Measurements from ENCODE around the gene COL4A6.
"Not testable (repeated sequence)": the region's sequence is repeated elsewhere in the genome, so short reads cannot be mapped to it uniquely, and the experiment has no call there.

The COL4A6 gene

GRCh38 chrX:108438110-108438623 lies at the start of gene COL4A6:
TSS of gene COL4A6 (minus strand) at chrX:108438422. CDS start at chrX:108438196, 226 bp downstream.
- peaks cover 34% of the 10 kb centered on the region for H3K27me3 ChIP-seq (replicated peaks; ENCODE audit: control insufficient read depth, insufficient read depth, low read length)
- H3K4me1 ChIP-seq (ENCODE audit: control insufficient read depth, insufficient read depth, low read length), result no peaks in the 10 kb centered on the region
- H3K9me3 ChIP-seq (ENCODE audit: control insufficient read depth, low read length), result no peaks in the 10 kb centered on the region
- H3K4me3 ChIP-seq (ENCODE audit: low read length), result peak within 1 kb of the TSS; percentile 83
- no peaks in the 10 kb centered on the region for H3K36me3 ChIP-seq (ENCODE audit: control insufficient read depth, insufficient read depth, low read length, severe bottlenecking)
- H3K9ac ChIP-seq (ENCODE audit: low read length), result no peak within 1 kb of the TSS
- peak; percentile 18 for DNase-seq (ENCODE audit: low read depth)

- no peak for DNase-seq (ENCODE audit: low read depth)
- H3K9me3 ChIP-seq (ENCODE audit: control insufficient read depth, low read length), result peaks cover 40% of the 10 kb centered on the region
- H3K27me3 ChIP-seq (replicated peaks; ENCODE audit: control insufficient read depth, insufficient read depth, low read length), result peaks cover 5% of the 10 kb centered on the region
- H3K4me1 ChIP-seq (ENCODE audit: control insufficient read depth, insufficient read depth, low read length), result no peaks in the 10 kb centered on the region
- H3K36me3 ChIP-seq (ENCODE audit: control insufficient read depth, insufficient read depth, low read length, severe bottlenecking), result no peaks in the 10 kb centered on the region
- H3K4me3 ChIP-seq (ENCODE audit: low read length), result no peak overlapping the region
- no peak overlapping the region for H3K9ac ChIP-seq (ENCODE audit: low read length)
Observed at GRCh38 chrX:108485960-108486359, 47.7 kb upstream of the COL4A6 start.

- no peaks in the 10 kb centered on the region for H3K36me3 ChIP-seq (ENCODE audit: control insufficient read depth, insufficient read depth, low read length, severe bottlenecking)
- H3K9me3 ChIP-seq (ENCODE audit: control insufficient read depth, low read length), result peaks cover 46% of the 10 kb centered on the region
Observed at GRCh38 chrX:108484251-108484650, 46.0 kb upstream of the COL4A6 start.

GRCh38 chrX:108481528-108481927 lies 43.3 kb upstream of the COL4A6 start:
- not testable (repeated sequence) for H3K27me3 ChIP-seq (replicated peaks; ENCODE audit: control insufficient read depth, insufficient read depth, low read length); H3K4me1 ChIP-seq (ENCODE audit: control insufficient read depth, insufficient read depth, low read length); H3K9ac ChIP-seq (ENCODE audit: low read length); H3K36me3 ChIP-seq (ENCODE audit: control insufficient read depth, insufficient read depth, low read length, severe bottlenecking); DNase-seq (ENCODE audit: low read depth); H3K4me3 ChIP-seq (ENCODE audit: low read length)
- peaks cover 47% of the 10 kb centered on the region for H3K9me3 ChIP-seq (ENCODE audit: control insufficient read depth, low read length)

More at GRCh38 chrX:108484251-108484650, 46.0 kb upstream of the COL4A6 start:
- no peak for DNase-seq (ENCODE audit: low read depth)
- no peak overlapping the region for H3K9ac ChIP-seq (ENCODE audit: low read length)
- H3K4me3 ChIP-seq (ENCODE audit: low read length), result no peak overlapping the region
- H3K4me1 ChIP-seq (ENCODE audit: control insufficient read depth, insufficient read depth, low read length), result no peaks in the 10 kb centered on the region
- no peaks in the 10 kb centered on the region for H3K27me3 ChIP-seq (replicated peaks; ENCODE audit: control insufficient read depth, insufficient read depth, low read length)

GRCh38 chrX:108473979-108474378 lies 35.8 kb upstream of the COL4A6 start:
- Histone ChIP-seq H3K27me3 (replicated peaks; ENCODE audit: control insufficient read depth, insufficient read depth, low read length) (no peaks in the 10 kb centered on the region), H3K4me3 (ENCODE audit: low read length) (no peak overlapping the region), H3K4me1 (ENCODE audit: control insufficient read depth, insufficient read depth, low read length) (no peaks in the 10 kb centered on the region), H3K9ac (ENCODE audit: low read length) (no peak overlapping the region), H3K9me3 (ENCODE audit: control insufficient read depth, low read length) (peaks cover 36% of the 10 kb centered on the region), H3K36me3 (ENCODE audit: control insufficient read depth, insufficient read depth, low read length, severe bottlenecking) (no peaks in the 10 kb centered on the region)
- no peak for DNase-seq (ENCODE audit: low read depth)

GRCh38 chrX:108468486-108468885 lies 30.3 kb upstream of the COL4A6 start:
- Histone ChIP-seq H3K36me3 (ENCODE audit: control insufficient read depth, insufficient read depth, low read length, severe bottlenecking) (no peaks in the 10 kb centered on the region), H3K4me1 (ENCODE audit: control insufficient read depth, insufficient read depth, low read length) (no peaks in the 10 kb centered on the region), H3K9ac (ENCODE audit: low read length) (no peak overlapping the region), H3K9me3 (ENCODE audit: control insufficient read depth, low read length) (peaks cover 25% of the 10 kb centered on the region), H3K4me3 (ENCODE audit: low read length) (no peak overlapping the region), H3K27me3 (replicated peaks; ENCODE audit: control insufficient read depth, insufficient read depth, low read length) (no peaks in the 10 kb centered on the region)
- peak; percentile 72 for DNase-seq (ENCODE audit: low read depth)

- Histone ChIP-seq H3K9ac (ENCODE audit: low read length) (no peak overlapping the region), H3K4me3 (ENCODE audit: low read length) (no peak overlapping the region), H3K36me3 (ENCODE audit: control insufficient read depth, insufficient read depth, low read length, severe bottlenecking) (no peaks in the 10 kb centered on the region), H3K27me3 (replicated peaks; ENCODE audit: control insufficient read depth, insufficient read depth, low read length) (no peaks in the 10 kb centered on the region), H3K9me3 (ENCODE audit: control insufficient read depth, low read length) (no peaks in the 10 kb centered on the region), H3K4me1 (ENCODE audit: control insufficient read depth, insufficient read depth, low read length) (no peaks in the 10 kb centered on the region)
- DNase-seq (ENCODE audit: low read depth), result peak; percentile 64
Observed at GRCh38 chrX:108464604-108465003, 26.4 kb upstream of the COL4A6 start.

- no peak for DNase-seq (ENCODE audit: low read depth)
- peaks cover 4% of the 10 kb centered on the region for H3K27me3 ChIP-seq (replicated peaks; ENCODE audit: control insufficient read depth, insufficient read depth, low read length)
- peaks cover 11% of the 10 kb centered on the region for H3K9me3 ChIP-seq (ENCODE audit: control insufficient read depth, low read length)
- H3K4me1 ChIP-seq (ENCODE audit: control insufficient read depth, insufficient read depth, low read length), result no peaks in the 10 kb centered on the region
- H3K36me3 ChIP-seq (ENCODE audit: control insufficient read depth, insufficient read depth, low read length, severe bottlenecking), result no peaks in the 10 kb centered on the region
- H3K9ac ChIP-seq (ENCODE audit: low read length), result no peak overlapping the region
- H3K4me3 ChIP-seq (ENCODE audit: low read length), result no peak overlapping the region
Observed at GRCh38 chrX:108456971-108457477, 18.8 kb upstream of the COL4A6 start.

GRCh38 chrX:108453841-108454240 lies 15.6 kb upstream of the COL4A6 start:
- Histone ChIP-seq H3K36me3 (ENCODE audit: control insufficient read depth, insufficient read depth, low read length, severe bottlenecking) (no peaks in the 10 kb centered on the region), H3K9me3 (ENCODE audit: control insufficient read depth, low read length) (peaks cover 11% of the 10 kb centered on the region), H3K9ac (ENCODE audit: low read length) (no peak overlapping the region), H3K4me3 (ENCODE audit: low read length) (no peak overlapping the region), H3K27me3 (replicated peaks; ENCODE audit: control insufficient read depth, insufficient read depth, low read length) (peaks cover 4% of the 10 kb centered on the region), H3K4me1 (ENCODE audit: control insufficient read depth, insufficient read depth, low read length) (no peaks in the 10 kb centered on the region)
- DNase-seq (ENCODE audit: low read depth), result no peak

- no peaks in the 10 kb centered on the region for H3K4me1 ChIP-seq (ENCODE audit: control insufficient read depth, insufficient read depth, low read length)
- H3K9ac ChIP-seq (ENCODE audit: low read length), result no peak overlapping the region
- no peaks in the 10 kb centered on the region for H3K27me3 ChIP-seq (replicated peaks; ENCODE audit: control insufficient read depth, insufficient read depth, low read length)
- H3K36me3 ChIP-seq (ENCODE audit: control insufficient read depth, insufficient read depth, low read length, severe bottlenecking), result no peaks in the 10 kb centered on the region
- H3K9me3 ChIP-seq (ENCODE audit: control insufficient read depth, low read length), result peaks cover 11% of the 10 kb centered on the region
- peak; percentile 53 for DNase-seq (ENCODE audit: low read depth)
- no peak overlapping the region for H3K4me3 ChIP-seq (ENCODE audit: low read length)
Observed at GRCh38 chrX:108447303-108447702, 9.1 kb upstream of the COL4A6 start.

GRCh38 chrX:108442901-108443464 lies 4.8 kb upstream of the COL4A6 start:
- Histone ChIP-seq H3K9me3 (ENCODE audit: control insufficient read depth, low read length) (peaks cover 11% of the 10 kb centered on the region), H3K27me3 (replicated peaks; ENCODE audit: control insufficient read depth, insufficient read depth, low read length) (peaks cover 15% of the 10 kb centered on the region), H3K4me1 (ENCODE audit: control insufficient read depth, insufficient read depth, low read length) (no peaks in the 10 kb centered on the region), H3K9ac (ENCODE audit: low read length) (no peak overlapping the region), H3K4me3 (ENCODE audit: low read length) (no peak overlapping the region), H3K36me3 (ENCODE audit: control insufficient read depth, insufficient read depth, low read length, severe bottlenecking) (no peaks in the 10 kb centered on the region)
- no peak for DNase-seq (ENCODE audit: low read depth)
